ENCODE results near the gene TMEM26. TPM values are rescaled to one million over a fixed set of nuclear protein-coding genes. Genes with fewer than 3 reads are reported as not detected.

TMEM26 gene
- polyA plus RNA-seq, 4 donors: 7.2 to 8.8 (median 8.6) TPM

DNA sequence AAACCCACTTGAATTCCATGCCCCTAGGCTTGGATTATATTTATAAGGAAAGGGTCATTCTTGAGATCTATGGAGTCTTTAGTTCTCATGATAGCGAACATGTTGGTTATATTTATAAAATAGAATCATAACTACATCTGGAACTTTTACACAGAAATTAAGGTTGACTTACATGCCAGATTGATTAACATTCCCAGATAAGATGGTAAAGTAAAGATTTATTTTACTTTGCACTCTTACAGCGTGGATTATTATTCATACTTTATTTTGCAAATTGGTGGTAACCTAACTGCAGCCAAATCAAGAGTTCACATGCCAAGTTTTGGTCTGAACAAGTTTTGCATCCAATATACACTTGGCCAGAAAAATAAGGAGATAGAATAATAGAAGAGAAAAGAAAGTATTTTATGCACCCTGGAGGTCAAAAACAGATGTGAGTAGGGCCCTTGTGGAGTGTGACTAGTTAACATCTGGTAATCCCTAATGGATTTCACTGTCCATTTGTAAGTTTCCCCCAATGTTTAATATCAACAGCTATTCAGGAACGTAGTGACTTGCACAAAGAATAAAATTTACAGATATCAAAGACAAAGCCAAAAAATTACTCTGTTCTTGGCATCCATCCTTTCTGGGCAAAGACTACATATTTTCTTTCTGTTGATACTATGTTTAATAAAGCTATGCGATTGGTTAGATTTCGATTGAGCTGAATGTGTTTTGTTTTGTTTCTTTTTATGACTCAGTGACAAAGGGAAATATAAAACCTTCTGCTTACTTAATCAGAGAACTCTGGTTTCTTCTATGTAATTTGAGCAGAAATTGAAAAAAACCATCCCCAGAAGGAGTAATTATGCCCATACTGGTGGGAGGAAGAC, 10.1 kb upstream of the TMEM26 start:
- no peak for DNase-seq (ENCODE audit: low read depth in 4 of 4, low spot score in 3 of 4)

DNA sequence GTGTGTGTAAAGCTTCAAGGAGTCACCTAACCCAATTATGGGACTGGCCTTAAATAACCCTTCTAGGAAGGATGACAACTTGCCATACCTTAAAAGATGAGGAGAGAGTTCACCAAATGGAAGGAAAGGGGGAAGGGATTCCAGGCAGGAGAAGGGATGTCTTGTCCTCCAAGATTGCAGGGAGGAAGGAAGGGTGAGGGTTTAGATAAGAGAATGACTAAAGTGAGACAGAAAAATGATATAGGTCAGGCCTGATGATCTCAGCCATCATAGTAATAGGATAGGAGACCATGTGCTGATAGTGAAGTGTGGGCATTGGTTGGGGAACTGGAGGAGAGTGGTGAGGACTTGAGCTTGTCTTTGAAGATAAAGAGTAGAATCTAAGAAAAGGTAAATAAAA, 7.7 kb upstream of the TMEM26 start:
- no peak for DNase-seq (ENCODE audit: low read depth in 4 of 4, low spot score in 3 of 4)

DNA sequence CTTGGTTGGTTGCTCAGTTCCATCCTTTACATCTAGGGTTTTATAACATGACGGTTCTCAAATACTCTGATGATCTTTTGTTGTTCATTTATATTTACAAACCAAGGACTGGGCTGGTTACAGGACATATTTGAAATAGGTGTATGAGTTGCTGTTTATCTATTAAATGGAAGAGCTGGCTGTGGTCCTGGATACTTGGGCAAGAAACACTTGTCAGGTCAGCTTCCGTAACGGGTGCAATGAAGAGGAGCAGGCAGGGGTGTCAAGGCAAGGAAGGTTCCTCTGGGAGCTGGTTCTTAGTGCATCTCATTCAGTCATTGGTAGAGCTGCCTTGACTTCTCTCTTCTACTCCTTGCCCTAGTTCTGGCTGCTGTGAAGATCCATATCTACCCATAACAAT, 4.8 kb upstream of the TMEM26 start:
- DNase-seq (ENCODE audit: low read depth in 4 of 4, low spot score in 3 of 4): no peak

DNA sequence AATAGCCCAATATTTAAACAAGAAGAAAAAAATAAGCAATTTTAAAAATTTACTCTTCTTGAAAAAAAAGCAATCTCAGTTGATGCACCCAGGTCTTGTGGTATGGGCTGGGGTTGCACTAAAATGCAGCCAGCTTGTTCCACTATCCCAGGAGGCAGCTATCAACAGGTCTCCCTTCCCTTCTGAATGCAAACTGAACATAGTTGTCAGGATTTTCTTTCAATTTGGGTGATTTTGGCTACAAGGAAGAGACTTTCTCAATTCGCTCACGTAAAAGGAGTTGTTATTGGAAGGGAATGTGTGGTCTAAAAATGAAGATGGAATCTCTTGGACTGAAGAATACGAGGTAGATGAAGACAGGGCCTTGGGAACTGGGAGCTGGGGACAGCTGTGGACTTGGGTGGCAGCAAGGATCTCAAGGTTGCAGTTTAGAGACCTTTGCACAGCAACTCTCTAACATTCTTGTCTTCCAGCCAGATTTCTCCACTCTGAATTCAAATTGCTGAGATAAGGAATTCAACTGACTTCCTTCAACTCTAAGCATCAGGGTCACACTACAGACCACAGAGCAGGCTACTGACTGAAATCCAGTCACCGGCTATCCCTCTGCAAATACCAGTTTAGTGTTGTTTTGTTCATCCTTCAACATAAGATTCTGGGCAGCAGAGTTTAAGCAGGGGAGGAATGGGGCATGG, 3.1 kb upstream of the TMEM26 start:
- no peak for DNase-seq (ENCODE audit: low read depth in 4 of 4, low spot score in 3 of 4)

DNA sequence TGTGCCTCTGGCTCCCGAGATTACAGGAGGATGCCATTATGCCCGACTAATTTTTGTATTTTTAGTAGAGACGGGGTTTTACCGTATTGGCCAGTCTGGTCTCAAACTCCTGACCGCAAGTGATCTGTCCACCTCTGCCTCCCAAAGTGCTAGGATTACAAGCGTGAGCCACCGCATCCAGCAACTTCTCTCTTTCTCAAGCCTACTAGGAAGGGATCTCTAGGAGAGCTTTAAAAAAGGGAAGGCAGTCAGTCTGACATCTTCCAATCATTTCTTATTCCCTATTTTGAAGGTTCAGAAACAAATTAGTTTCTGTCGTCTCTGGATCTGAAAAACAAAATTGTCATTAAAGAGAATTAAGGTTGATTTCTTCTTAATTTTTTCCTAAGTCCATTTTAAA, 2.5 kb upstream of the TMEM26 start:
- no peak for DNase-seq (ENCODE audit: low read depth in 4 of 4, low spot score in 3 of 4)

DNA sequence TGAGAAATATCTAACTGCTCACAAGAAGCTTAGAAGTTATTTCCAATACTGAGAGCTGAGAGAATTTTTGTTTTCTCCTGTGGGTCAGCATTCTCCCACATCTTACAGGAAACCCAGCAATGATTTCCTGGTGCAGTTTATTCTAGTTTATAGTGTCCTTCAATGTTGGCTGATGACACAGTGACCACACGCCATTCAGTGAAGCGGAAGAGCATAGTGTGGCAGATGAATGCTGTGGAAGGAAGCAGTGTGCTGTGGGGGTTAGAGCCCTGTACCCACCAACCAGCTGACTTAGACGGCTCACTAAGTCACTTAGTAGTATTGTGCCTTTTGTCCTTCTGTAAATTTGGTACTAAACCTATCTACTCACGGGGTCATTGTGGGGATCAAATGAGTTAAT, 1.4 kb upstream of the TMEM26 start:
- DNase-seq (ENCODE audit: low read depth in 4 of 4, low spot score in 3 of 4): no peak

DNA sequence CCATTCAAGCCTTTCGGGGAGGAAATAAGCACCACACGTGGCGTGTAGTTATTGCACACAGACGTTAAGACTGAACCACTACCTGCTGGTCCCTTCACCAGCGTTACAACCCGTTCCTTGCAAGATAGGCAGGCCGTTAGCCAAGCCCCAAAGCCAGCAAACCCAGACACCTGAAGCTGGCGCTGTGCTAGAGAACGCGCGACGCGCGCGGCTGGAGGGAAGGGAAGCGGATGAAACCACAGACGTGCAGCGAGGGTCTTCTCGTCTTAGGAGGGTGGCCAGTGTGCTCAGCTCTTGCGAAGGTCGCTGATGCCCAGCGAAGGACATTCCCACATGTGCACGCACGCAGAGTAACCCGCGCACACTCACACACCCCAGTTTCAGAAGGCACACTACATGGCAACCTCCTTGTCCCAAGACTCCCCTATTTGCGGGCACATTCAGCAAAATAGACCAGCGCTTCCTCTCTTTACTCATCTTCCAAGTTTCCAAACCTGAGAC, 980 bp downstream of the TMEM26 start:
- peak in 1 of 4 donors; percentile 32 for DNase-seq (ENCODE audit: low read depth in 4 of 4, low spot score in 3 of 4)

DNA sequence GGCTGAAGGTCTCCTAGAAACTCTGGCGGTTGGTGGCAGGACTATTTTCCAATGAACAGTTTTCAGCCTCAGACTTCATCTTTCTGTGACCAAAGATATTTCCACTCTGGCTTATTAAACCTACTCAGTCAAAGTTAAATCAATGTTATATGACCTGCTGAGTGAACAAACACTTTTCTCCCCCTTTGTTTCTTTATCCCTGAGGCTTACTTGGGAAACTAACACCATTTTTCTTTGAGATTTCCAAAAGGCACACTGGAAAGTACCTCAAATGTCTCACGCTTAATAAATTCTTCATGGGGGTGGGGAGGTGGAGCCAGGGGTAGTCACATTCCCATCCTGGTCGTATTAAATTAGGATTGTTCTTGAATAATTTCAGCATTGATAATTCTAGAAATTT, 1.8 kb downstream of the TMEM26 start:
- no peak for DNase-seq (ENCODE audit: low read depth in 4 of 4, low spot score in 3 of 4)

DNA sequence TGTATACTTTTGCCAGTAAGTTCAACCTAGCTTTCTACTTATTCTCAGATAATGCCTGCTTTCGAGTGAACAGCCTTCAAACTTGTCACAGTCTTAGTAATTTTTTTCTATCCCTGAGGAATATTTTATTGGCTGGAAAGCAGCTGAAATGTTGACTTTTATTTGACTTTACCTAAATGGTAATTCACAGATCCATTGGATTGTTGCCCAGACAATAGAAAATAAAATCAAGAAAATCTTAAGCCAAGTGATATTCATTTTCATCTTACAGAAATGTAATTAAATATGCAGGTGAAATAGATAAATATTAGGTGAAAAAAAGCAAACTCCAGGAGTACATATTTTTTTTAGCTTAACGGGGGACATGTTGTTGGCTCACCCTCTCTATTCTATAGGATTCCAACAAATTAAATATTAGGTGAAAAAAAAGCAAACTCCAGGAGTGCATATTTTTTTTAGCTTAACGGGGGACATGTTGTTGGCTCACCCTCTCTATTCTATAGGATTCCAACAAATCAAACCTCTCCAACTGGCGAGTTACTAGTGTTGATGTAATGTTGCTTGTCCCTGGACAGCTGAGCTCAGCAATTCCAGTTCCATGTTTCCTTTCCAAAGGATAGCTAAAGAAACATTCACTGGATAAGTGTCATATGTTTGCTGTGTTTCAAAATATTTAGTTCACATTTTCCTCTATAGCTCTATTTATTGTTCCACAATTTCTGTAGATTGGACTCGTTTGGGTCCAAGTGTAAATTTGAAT, 4.2 kb downstream of the TMEM26 start:
- no peak for DNase-seq (ENCODE audit: low read depth in 4 of 4, low spot score in 3 of 4)

DNA sequence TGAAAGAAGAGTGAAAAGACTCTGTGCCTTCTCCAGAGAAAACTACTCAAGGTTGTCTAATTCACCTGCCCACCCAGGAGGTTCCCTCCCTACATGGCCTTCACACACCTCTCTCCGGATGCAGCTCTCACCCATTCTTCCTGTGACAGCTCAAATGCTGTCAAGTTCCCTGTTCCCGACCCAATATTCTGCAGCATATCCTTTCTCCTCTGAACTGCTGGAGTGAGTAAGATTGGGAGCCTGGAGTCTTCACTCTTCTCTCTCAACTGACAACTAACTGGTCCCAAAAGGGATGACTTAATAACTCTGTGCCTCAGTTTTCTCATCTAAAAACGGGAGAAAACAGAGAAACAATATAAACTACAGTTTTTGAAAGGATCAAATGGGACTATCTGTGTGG, 5.1 kb downstream of the TMEM26 start:
- no peak for DNase-seq (ENCODE audit: low read depth in 4 of 4, low spot score in 3 of 4)

DNA sequence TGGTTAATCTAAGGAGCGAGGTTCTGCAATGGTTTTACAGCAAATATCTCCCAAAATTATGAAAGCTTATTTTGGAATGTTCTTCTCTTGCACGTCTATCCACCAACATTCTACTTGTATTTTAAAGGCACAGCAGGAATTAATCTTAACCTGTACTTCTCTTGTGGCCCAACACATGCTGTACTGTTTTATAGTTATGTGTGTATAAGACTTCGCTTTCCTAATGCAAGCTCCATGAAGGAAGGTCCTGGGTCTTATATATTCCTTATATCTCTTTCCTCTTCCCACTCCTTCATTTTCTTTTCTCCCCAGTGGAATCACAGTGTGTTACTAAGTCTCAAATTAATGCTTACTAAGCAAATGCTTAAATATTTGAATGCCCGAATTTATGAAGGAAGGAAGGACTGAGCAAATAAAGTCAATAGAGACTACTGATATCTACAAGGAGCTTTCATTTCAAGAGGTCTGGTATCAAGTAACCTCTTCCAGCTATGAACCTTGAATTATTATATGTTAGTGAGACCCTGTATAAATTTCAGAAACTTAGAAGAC, 14.0 kb downstream of the TMEM26 start:
- no peak for DNase-seq (ENCODE audit: low read depth in 4 of 4, low spot score in 3 of 4)

DNA sequence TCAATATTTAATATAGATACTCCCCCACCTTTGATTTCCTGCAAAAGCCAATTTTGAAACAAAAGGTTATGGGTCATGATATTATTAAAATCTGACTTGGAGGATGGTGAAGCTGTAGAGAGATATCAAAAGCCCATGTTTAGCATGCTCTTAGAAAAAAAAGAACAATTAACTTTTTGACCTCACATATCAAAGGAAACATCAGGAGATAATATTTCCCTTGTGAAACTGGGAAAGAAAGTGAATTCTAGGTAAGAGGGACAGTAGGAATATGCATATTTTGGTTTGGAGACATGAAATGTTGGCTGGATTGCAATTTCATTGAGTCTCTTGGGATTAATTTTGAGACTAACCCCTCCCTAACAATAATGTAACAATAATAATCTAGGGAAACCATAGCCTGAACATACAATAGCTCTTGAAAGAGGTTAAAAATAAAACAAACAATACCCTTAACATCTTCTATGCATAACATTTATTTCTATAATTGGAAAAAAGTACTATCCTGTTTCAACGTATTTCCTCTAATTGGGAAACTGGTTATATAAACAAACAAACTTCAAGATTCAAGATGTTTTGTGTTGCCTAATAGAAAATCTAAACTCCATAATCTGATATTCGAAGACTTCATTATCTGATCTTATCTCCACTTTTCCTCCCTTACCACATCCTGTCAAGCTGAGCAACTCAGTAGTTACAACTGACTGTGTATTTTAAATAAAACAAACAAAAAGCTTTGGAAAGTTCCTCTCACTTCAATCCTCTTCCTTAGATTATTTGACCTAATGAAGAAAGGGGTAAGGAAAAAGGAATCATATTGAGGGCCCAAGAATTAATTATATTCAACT, 14.8 kb downstream of the TMEM26 start:
- no peak for DNase-seq (ENCODE audit: low read depth in 4 of 4, low spot score in 3 of 4)

DNA sequence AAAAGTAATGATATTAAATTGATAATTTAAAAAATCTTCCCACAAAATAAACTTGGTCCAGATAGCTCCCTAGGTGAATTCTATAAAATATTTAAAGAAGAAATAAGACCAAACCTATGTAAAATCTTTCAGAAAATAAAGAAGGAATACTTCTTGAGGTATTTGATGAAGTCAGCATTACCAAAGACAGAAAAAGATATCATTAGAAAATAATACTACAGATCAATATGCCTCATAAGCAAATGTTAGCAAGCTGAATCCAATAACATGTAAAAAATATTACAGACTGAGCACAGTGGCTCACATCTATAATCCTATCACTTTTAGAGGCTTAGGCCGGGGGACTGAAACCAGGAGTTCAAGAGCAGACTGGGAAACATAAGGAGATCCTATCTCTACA, 30.0 kb downstream of the TMEM26 start:
- DNase-seq (ENCODE audit: low read depth in 4 of 4, low spot score in 3 of 4): no peak

DNA sequence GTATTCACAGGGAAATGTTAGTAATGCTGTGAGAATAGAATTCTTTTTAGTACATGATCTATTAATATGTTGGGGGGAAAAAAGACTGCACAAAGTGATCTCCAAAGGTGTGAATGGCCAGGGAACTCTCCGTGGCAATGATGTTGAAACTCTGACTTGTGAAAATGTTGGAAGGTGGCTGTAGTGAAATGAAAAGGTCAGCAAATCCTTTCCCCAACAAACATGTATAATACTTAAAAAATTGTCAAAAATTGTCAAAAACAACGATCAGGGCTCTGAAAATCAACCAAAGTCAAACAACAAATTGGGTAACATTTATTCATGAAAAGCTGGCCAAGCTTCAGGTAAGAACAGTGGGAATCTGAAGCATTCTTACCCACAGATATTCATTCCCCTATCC, 35.5 kb downstream of the TMEM26 start:
- DNase-seq (ENCODE audit: low read depth in 4 of 4, low spot score in 3 of 4): no peak

DNA sequence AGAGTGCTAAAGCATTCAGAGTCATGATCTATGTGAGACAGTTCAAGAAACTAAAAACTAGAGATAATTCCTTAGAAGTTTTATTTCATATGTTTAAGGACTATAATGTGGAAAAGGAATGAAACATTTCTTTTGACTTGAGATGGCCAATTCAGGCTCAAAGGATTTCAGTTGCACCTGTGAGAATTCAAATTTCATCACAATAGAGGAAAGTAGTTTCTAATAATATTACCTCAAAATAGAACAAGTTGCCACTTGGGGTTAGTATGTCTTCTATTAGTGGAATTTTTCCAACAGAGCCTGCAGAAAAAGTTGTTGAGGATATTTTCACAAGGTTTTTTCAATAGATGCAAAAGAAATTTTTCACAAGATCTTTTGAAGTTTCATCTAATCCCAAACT, 37.4 kb downstream of the TMEM26 start:
- DNase-seq (ENCODE audit: low read depth in 4 of 4, low spot score in 3 of 4): no peak

DNA sequence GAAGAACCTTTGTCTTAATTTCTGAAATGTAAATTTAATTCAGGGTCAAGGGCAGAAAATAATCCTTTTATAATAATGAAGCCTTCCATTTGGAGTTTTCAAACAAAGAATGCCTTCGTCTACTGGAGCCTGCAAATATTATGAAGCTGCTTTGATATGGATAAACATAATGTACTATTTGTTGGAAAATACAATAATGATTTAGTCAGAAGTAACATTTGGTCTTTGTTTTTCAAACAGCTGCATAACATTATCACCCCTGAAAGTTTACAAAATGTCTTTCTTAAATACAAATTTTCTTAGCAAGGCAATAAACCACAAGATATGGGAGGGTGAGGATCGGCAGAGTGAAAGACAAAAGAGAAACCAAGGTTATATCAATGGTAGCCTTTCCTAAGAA, 41.5 kb downstream of the TMEM26 start:
- DNase-seq (ENCODE audit: low read depth in 4 of 4, low spot score in 3 of 4): no peak

DNA sequence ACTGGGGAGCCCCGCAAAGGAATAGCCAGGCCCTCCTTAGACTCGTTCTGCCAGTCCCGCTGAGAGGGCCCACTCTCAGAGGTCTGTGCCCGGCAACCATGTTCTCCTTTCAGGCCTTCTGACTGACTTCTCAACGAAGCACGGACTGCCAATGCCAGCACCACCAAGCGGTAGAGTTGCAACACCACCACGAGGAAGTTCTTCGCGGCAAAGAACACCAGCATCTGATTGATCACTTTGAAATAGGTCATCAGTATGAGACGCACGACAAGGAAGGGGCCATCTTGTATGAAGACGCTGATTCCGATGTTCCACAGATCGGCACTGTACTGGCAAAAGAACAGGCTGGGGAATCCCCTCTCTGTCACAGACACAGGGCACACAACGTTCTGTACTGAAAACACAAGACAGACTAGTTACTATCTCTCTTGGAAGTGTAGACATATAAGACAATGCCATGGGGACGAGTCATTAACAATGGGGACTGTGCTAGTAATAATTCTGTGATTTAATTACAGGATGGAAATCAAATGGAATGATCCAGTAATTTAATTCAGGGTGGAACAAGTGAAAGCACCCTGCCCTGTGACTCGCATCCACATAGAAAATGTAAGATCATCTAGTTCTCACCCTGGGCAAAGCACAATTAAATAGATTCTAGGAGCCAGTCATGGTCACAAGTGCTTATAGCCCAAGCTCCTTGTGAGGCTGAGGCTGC, 42.7 kb downstream of the TMEM26 start:
- DNase-seq (ENCODE audit: low read depth in 4 of 4, low spot score in 3 of 4): no peak

DNA sequence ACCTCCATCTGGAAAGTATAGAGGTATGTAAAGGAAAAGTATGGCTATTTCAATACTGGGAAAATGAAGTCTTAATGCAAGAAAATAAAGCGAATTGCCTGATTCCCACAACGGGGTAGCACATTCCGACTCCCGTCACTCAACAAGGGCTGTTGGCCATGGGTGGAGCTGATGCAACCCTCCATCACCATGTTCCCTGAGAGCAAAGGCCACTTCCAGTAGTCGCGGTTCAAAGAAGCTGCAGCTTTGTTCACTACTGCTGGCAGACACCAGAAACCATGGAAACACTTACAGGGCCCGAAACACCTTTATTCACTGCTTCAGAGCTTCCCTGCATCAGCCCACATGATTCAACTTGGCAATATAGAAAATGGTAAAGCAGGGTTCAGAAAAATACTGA, 44.0 kb downstream of the TMEM26 start:
- no peak for DNase-seq (ENCODE audit: low read depth in 4 of 4, low spot score in 3 of 4)

DNA sequence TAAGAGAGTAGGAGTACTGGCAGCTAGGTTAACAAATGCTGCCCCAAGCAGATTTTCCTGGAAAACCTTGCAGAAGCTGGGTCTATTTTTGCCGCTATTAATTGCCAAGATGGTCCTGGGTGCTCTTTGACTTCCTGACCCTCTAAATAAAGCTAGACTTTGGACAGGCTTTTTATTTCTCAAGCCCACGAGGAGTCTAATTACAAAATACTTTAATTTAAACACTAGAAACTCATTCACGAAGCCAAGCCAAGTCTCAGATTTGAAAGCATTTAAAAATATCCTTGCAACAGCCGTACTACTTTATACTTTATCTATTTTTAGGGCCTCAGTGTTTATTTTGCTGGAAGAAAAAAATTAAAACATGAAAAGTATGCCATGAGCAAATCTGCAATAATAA, 45.1 kb downstream of the TMEM26 start:
- DNase-seq (ENCODE audit: low read depth in 4 of 4, low spot score in 3 of 4): peak in 3 of 4 donors; percentile 18 to 57 (median 35)
